ENCODE results near the gene RHOBTB3. TPM values are rescaled to one million over a fixed set of nuclear protein-coding genes. Genes with fewer than 3 reads are reported as not detected.
A peak's percentile ranks its signal among the peaks of the same experiment; 100 is the strongest.
"Not testable (repeated sequence)": the region's sequence is repeated elsewhere in the genome, so short reads cannot be mapped to it uniquely, and the experiment has no call there.

Gene RHOBTB3
- total RNA-seq, 1 donor from 2014 or later: 27.6 TPM

GRCh38 chr5:95801961-95802360 lies 70.8 kb downstream of the RHOBTB3 start:
- DNase-seq: no peak

GRCh38 chr5:95803271-95804148 lies 72.4 kb downstream of the RHOBTB3 start:
- DNase-seq: no peak

GRCh38 chr5:95804736-95805539 lies 73.8 kb downstream of the RHOBTB3 start:
- no peak for DNase-seq

- no peak for DNase-seq
Measured at GRCh38 chr5:95806687-95807086, 75.6 kb downstream of the RHOBTB3 start.

GRCh38 chr5:95808013-95808685 lies 77.0 kb downstream of the RHOBTB3 start:
- no peak for DNase-seq

GRCh38 chr5:95808686-95809413 lies 77.7 kb downstream of the RHOBTB3 start:
- no peak for DNase-seq

GRCh38 chr5:95809414-95809960 lies 78.4 kb downstream of the RHOBTB3 start:
- peak; percentile 19 for DNase-seq

- DNase-seq: no peak
Measured at GRCh38 chr5:95810305-95811125, 79.4 kb downstream of the RHOBTB3 start.

GRCh38 chr5:95811126-95811423 lies 79.9 kb downstream of the RHOBTB3 start:
- DNase-seq: not testable (repeated sequence)

- DNase-seq: not testable (repeated sequence)
Measured at GRCh38 chr5:95811461-95812073, 80.4 kb downstream of the RHOBTB3 start.

GRCh38 chr5:95812074-95812471 lies 80.9 kb downstream of the RHOBTB3 start:
- no peak for DNase-seq

GRCh38 chr5:95813035-95813434 lies 81.9 kb downstream of the RHOBTB3 start:
- not testable (repeated sequence) for DNase-seq

GRCh38 chr5:95815155-95815729 lies 84.1 kb downstream of the RHOBTB3 start:
- DNase-seq: no peak

GRCh38 chr5:95816341-95816740 lies 85.2 kb downstream of the RHOBTB3 start:
- DNase-seq: no peak

GRCh38 chr5:95816776-95817175 lies 85.6 kb downstream of the RHOBTB3 start:
- DNase-seq: no peak

- DNase-seq: peak; percentile 27
Measured at GRCh38 chr5:95817430-95817829, 86.3 kb downstream of the RHOBTB3 start.

- no peak for DNase-seq
Measured at GRCh38 chr5:95818181-95819147, 87.3 kb downstream of the RHOBTB3 start.

- DNase-seq: no peak
Measured at GRCh38 chr5:95821110-95822021, 90.2 kb downstream of the RHOBTB3 start.
